Cardiac muscle cell (in vitro differentiated cells and primary cell): ENCODE results near the gene MBP. TPM values are rescaled to one million over a fixed set of nuclear protein-coding genes. Genes with fewer than 3 reads are reported as not detected.

Source experiments
- DNase-seq, 2 donors: peaks; one replicate each; pipeline versions ENCODE4 v3.0.0 to v3.0.0-alpha.2; 2010 to 2017; ENCODE audit warnings: low read depth in 1 of 2, low spot score in 1 of 2
- H3K27ac ChIP-seq: fragments of 200-600 bp; sonication (generic); 2 replicates; pipeline ENCODE4 v1.5.1; 2016
- H3K27me3 ChIP-seq: fragments of 200-600 bp; sonication (generic); 2 replicates; pipeline ENCODE4 v1.6.0; 2016; ENCODE audit warnings: control low read depth
- H3K36me3 ChIP-seq: fragments of 200-600 bp; sonication (generic); 2 replicates; pipeline ENCODE4 v1.5.1; 2016; ENCODE audit warnings: control low read depth
- H3K4me1 ChIP-seq: fragments of 200-600 bp; sonication (generic); 2 replicates; pipeline ENCODE4 v1.8.1; 2017; ENCODE audit warnings: low read depth, mild to moderate bottlenecking, mixed run types
- H3K4me3 ChIP-seq: fragments of 200-600 bp; sonication (generic); 2 replicates; pipeline ENCODE4 v1.5.1; 2016; ENCODE audit warnings: mild to moderate bottlenecking
- H3K9me3 ChIP-seq: fragments of 200-600 bp; sonication (generic); 2 replicates; pipeline ENCODE4 v1.5.1; 2017; ENCODE audit warnings: low read depth, mild to moderate bottlenecking, control low read depth
- CTCF ChIP-seq: IDR thresholded peaks from 2 replicates; pipeline ENCODE4 v1.5.1; 2012; ENCODE audit warnings: low read depth, mild to moderate bottlenecking, low read length
- polyA plus RNA-seq: library from polyadenylated mRNA; unstranded; fragments of >200 nt; fragmentation: Nextera tagmentation; extraction: Ambion mirVana; gene quantifications from 2 replicates; pipeline ENCODE4 v1.2.1, GENCODE V29; 2016
- total RNA-seq: library from RNA; depleted of rRNA; stranded (reverse); fragments of >200 nt; gene quantifications from 2 replicates; pipeline ENCODE4 v1.2.3, GENCODE V29; 2016

The MBP gene
- total and polyA plus RNA-seq, 2 experiments from 2014 or later, result 0.32 to 0.42 TPM

GRCh38 chr18:76979906-76980305 is 152.7 kb downstream of the MBP start:
- no peak for DNase-seq
- no peak for TF ChIP-seq CTCF
- Histone ChIP-seq H3K27me3 (no peaks in the 10 kb centered on the region), H3K9me3 (no peaks in the 10 kb centered on the region), H3K36me3 (no peaks in the 10 kb centered on the region), H3K4me3 (no peak overlapping the region), H3K27ac (no peak overlapping the region), H3K4me1 (no peaks in the 10 kb centered on the region)

GRCh38 chr18:76979111-76979751 is 153.4 kb downstream of the MBP start:
- no peak for TF ChIP-seq CTCF
- Histone ChIP-seq H3K4me3 (no peak overlapping the region), H3K27me3 (no peaks in the 10 kb centered on the region), H3K36me3 (no peaks in the 10 kb centered on the region), H3K4me1 (no peaks in the 10 kb centered on the region), H3K27ac (no peak overlapping the region), H3K9me3 (no peaks in the 10 kb centered on the region)
- no peak for DNase-seq

GRCh38 chr18:76978616-76979015 is 154.0 kb downstream of the MBP start:
- no peak for DNase-seq
- Histone ChIP-seq H3K4me1 (no peaks in the 10 kb centered on the region), H3K4me3 (no peak overlapping the region), H3K27me3 (no peaks in the 10 kb centered on the region), H3K36me3 (no peaks in the 10 kb centered on the region), H3K27ac (no peak overlapping the region), H3K9me3 (no peaks in the 10 kb centered on the region)
- no peak for TF ChIP-seq CTCF

GRCh38 chr18:76977684-76978232 is 154.8 kb downstream of the MBP start:
- Histone ChIP-seq H3K4me3 (no peak overlapping the region), H3K27me3 (no peaks in the 10 kb centered on the region), H3K36me3 (no peaks in the 10 kb centered on the region), H3K27ac (no peak overlapping the region), H3K4me1 (no peaks in the 10 kb centered on the region), H3K9me3 (no peaks in the 10 kb centered on the region)
- TF ChIP-seq CTCF, result no peak
- DNase-seq, result no peak

GRCh38 chr18:76977108-76977621 is 155.4 kb downstream of the MBP start:
- TF ChIP-seq CTCF, result no peak
- no peaks in the 10 kb centered on the region for H3K9me3 ChIP-seq
- H3K4me3 ChIP-seq, result no peak overlapping the region
- no peaks in the 10 kb centered on the region for H3K27me3 ChIP-seq
- H3K27ac ChIP-seq, result no peak overlapping the region
- no peaks in the 10 kb centered on the region for H3K4me1 ChIP-seq
- no peaks in the 10 kb centered on the region for H3K36me3 ChIP-seq
- DNase-seq, result no peak
